ENCODE data around the gene PYCR2. TPM values are rescaled to one million over a fixed set of nuclear protein-coding genes. Genes with fewer than 3 reads are reported as not detected.
A peak's percentile ranks its signal among the peaks of the same experiment; 100 is the strongest.

The PYCR2 gene
- total and polyA plus RNA-seq, 2 donors (not counting 1 experiment from before 2014, with no cell fraction given), result 28.6 to 32.4 TPM

DNA sequence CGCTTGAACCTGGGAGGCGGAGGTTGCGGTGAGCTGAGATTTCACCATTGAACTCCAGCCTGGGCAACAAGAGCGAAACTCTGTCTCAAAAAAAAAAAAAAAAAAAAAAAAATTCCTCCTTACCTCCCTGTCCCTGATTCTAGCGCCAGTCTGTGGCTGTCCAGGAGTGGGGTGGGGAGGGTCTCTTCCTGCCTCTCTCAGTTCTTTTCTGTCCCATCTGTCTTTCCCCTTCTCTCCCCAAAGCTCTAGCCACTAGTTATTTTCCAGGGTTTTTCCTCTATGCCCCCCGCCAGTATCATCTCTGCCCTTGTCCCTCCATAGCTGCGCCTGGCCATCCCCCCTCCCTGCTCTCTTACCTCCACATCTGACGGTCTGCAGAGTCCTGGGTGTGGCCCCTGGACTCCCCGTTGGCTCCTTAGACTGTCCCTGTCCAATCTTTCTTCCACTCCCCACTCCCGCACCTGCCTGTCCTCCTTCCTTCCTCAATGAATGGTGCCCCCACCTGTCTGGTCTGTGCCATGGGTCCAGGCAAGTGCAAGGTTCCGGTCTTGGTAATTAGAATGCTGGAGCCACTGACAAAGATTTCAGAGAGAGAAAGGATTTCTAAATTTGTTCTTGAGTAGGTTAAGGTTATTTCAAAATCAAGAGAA, 40.3 kb downstream of the PYCR2 start:
- no peaks in the 10 kb centered on the region for H3K36me3 ChIP-seq (ENCODE audit: control insufficient read depth, insufficient read depth, low read length)
- no peak overlapping the region for H3K4me3 ChIP-seq (replicated peaks in 1 of 4; ENCODE audit: control extremely low read depth in 1 of 4, insufficient read depth in 1 of 4, low read depth in 3 of 4, low read length in 4 of 4)
- TF ChIP-seq, protein P1, sequence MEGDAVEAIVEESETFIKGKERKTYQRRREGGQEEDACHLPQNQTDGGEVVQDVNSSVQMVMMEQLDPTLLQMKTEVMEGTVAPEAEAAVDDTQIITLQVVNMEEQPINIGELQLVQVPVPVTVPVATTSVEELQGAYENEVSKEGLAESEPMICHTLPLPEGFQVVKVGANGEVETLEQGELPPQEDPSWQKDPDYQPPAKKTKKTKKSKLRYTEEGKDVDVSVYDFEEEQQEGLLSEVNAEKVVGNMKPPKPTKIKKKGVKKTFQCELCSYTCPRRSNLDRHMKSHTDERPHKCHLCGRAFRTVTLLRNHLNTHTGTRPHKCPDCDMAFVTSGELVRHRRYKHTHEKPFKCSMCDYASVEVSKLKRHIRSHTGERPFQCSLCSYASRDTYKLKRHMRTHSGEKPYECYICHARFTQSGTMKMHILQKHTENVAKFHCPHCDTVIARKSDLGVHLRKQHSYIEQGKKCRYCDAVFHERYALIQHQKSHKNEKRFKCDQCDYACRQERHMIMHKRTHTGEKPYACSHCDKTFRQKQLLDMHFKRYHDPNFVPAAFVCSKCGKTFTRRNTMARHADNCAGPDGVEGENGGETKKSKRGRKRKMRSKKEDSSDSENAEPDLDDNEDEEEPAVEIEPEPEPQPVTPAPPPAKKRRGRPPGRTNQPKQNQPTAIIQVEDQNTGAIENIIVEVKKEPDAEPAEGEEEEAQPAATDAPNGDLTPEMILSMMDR (conservative IDR thresholded peaks at IDR 0.05 in 1 of 2, IDR thresholded peaks at IDR 0.05 in 1 of 2; ENCODE audit: low read depth in 1 of 2, low read length in 2 of 2), result no peak
- TF ChIP-seq EZH2 (IDR thresholded peaks at IDR 0.05; ENCODE audit: low read length, missing control alignments), result no peak
- peaks cover 8% of the 10 kb centered on the region for H3K79me2 ChIP-seq (ENCODE audit: control insufficient read depth, insufficient read depth, low read length)
- H3K27me3 ChIP-seq (ENCODE audit: control insufficient read depth, insufficient read depth, low read length), result no peaks in the 10 kb centered on the region
- H3K9ac ChIP-seq (ENCODE audit: insufficient read depth, low read length), result no peak overlapping the region
- H3K27ac ChIP-seq (ENCODE audit: insufficient read depth, low read length), result no peak overlapping the region
- no peak for DNase-seq (ENCODE audit: low read depth in 2 of 2)
- H3K4me2 ChIP-seq (ENCODE audit: extremely low read depth, insufficient read depth, low read length), result no peak overlapping the region
- no peaks in the 10 kb centered on the region for H4K20me1 ChIP-seq (ENCODE audit: control insufficient read depth, extremely low read depth, insufficient read depth, low read length)
- no peak overlapping the region for H2AFZ ChIP-seq (ENCODE audit: low read length)
- peaks cover 13% of the 10 kb centered on the region for H3K4me1 ChIP-seq (ENCODE audit: control insufficient read depth, extremely low read depth, insufficient read depth, low read length)
- H3K9me3 ChIP-seq (ENCODE audit: control insufficient read depth, insufficient read depth, low read depth, low read length), result no peaks in the 10 kb centered on the region

DNA sequence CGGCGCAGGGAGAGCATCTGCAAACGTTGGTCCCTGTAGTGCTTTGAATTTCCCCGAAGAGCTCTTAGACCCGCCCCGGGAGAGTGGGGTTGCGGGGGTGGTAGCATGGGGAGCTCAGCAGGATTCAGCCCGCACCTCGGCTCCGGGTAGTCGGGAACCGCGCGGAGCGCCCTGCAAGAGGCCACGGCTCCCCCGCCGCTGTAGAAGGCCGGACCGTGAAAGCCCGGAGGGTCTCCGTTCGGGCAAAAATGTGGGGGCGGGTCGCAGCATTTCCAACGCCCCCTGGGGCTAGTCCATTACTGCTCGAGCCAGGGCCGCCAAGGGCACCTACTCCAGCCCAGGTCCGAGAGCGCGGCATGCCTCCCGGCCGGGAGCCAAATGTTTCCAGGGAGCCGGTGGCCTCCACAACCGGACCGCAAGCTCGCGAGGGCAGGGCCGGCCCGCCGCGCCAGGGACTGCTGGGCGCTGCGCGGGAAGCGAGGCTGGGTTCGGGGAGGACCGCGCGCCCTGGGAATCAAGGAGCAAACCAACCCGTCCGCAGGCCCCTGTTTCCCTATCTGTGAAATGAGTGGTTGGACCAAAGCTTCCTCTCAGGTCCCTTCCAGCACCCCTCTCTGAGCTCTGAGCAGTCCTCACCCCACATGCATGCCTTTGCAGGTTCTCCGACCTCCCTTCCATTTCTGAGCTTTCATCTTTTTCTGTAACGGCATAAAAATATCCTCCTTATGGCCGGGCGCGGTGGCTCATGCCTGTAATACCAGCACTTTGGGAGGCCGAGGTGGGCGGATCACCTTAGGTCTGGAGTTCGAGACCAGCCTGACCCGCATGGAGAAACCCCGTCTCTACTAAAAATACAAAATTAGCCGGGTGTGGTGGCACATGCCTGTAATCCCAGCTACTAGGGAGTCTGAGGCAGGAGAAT, 41.1 kb downstream of the PYCR2 start:
- Histone ChIP-seq H3K4me1 (ENCODE audit: control insufficient read depth, extremely low read depth, insufficient read depth, low read length) (peaks cover 13% of the 10 kb centered on the region), H2AFZ (ENCODE audit: low read length) (peak overlapping the region; percentile 67), H3K9ac (ENCODE audit: insufficient read depth, low read length) (peak overlapping the region; percentile 67), H3K27ac (ENCODE audit: insufficient read depth, low read length) (peak overlapping the region; percentile 88), H3K4me2 (ENCODE audit: extremely low read depth, insufficient read depth, low read length) (peak overlapping the region; percentile 99), H3K36me3 (ENCODE audit: control insufficient read depth, insufficient read depth, low read length) (no peaks in the 10 kb centered on the region), H3K4me3 (replicated peaks in 1 of 4; ENCODE audit: control extremely low read depth in 1 of 4, insufficient read depth in 1 of 4, low read depth in 3 of 4, low read length in 4 of 4) (peak overlapping the region; percentile 63 to 98 (median 71)), H4K20me1 (ENCODE audit: control insufficient read depth, extremely low read depth, insufficient read depth, low read length) (no peaks in the 10 kb centered on the region), H3K79me2 (ENCODE audit: control insufficient read depth, insufficient read depth, low read length) (peaks cover 8% of the 10 kb centered on the region), H3K9me3 (ENCODE audit: control insufficient read depth, insufficient read depth, low read depth, low read length) (no peaks in the 10 kb centered on the region), H3K27me3 (ENCODE audit: control insufficient read depth, insufficient read depth, low read length) (no peaks in the 10 kb centered on the region)
- TF ChIP-seq EZH2 (IDR thresholded peaks at IDR 0.05; ENCODE audit: low read length, missing control alignments), result no peak
- TF ChIP-seq, protein P1 (conservative IDR thresholded peaks at IDR 0.05 in 1 of 2, IDR thresholded peaks at IDR 0.05 in 1 of 2; ENCODE audit: low read depth in 1 of 2, low read length in 2 of 2), result no peak
- DNase-seq (ENCODE audit: low read depth in 2 of 2), result peak; percentile 46 to 54

DNA sequence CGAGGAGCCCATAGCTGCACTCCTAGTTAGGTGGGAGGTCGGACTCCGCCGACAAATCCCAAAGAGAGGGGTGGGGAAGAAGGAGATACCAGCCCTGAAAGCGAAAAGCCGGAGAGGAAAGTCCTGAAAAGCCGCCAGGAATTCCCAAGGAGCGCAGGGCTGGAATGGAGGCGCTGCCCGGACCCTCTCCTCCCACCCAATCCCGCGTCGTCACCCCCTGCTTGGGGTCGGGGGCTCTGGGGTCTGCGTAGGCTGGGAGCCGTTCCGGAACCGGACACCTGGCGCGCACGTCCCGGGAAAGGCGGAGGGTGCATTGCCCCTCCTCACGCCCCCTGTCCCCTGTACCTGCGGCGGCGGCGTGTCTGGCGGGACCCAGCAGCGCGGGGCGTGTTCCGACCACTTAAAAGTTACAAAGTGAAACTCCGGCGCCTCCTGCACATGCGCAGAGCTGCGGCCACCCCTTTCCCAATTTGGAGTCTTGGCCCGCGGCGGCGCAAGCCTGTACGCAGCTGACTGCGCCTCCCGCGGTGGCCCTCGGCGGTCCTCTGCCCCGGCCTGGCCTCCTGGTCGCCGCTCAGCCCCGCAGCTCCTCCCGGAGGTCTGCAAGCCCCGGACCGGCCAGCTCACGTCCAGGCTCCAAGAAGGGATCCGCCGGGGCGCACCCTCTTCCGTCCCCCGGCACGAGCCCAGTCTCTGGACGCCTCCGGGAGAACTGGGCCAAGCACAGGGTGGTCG, 41.9 kb downstream of the PYCR2 start, which contains the start of gene TMEM63A:
Gene TMEM63A, minus strand, starts transcription at position 422 of the 735 bp plus-strand sequence. CDS start 4,800 bp downstream, outside the sequence.
- peak within 1 kb of the TSS; percentile 67 for H2AFZ ChIP-seq (ENCODE audit: low read length)
- H4K20me1 ChIP-seq (ENCODE audit: control insufficient read depth, extremely low read depth, insufficient read depth, low read length), result no peaks in the 10 kb centered on the region
- peak within 1 kb of the TSS; percentile 88 for H3K27ac ChIP-seq (ENCODE audit: insufficient read depth, low read length)
- H3K9me3 ChIP-seq (ENCODE audit: control insufficient read depth, insufficient read depth, low read depth, low read length), result no peaks in the 10 kb centered on the region
- H3K27me3 ChIP-seq (ENCODE audit: control insufficient read depth, insufficient read depth, low read length), result no peaks in the 10 kb centered on the region
- H3K4me3 ChIP-seq (replicated peaks in 1 of 4; ENCODE audit: control extremely low read depth in 1 of 4, insufficient read depth in 1 of 4, low read depth in 3 of 4, low read length in 4 of 4), result peak within 1 kb of the TSS; percentile 63 to 98 (median 71)
- peak within 1 kb of the TSS; percentile 99 for H3K4me2 ChIP-seq (ENCODE audit: extremely low read depth, insufficient read depth, low read length)
- peaks cover 15% of the 10 kb centered on the region for H3K4me1 ChIP-seq (ENCODE audit: control insufficient read depth, extremely low read depth, insufficient read depth, low read length)
- DNase-seq (ENCODE audit: low read depth in 2 of 2), result peak; percentile 78 to 85
- TF ChIP-seq, protein P1 (conservative IDR thresholded peaks at IDR 0.05 in 1 of 2, IDR thresholded peaks at IDR 0.05 in 1 of 2; ENCODE audit: low read depth in 1 of 2, low read length in 2 of 2), result peak; percentile 7 to 23
- no peak for TF ChIP-seq EZH2 (IDR thresholded peaks at IDR 0.05; ENCODE audit: low read length, missing control alignments)
- H3K79me2 ChIP-seq (ENCODE audit: control insufficient read depth, insufficient read depth, low read length), result peaks cover 8% of the 10 kb centered on the region
- H3K9ac ChIP-seq (ENCODE audit: insufficient read depth, low read length), result peak within 1 kb of the TSS; percentile 67
- H3K36me3 ChIP-seq (ENCODE audit: control insufficient read depth, insufficient read depth, low read length), result peaks cover 3% of the 10 kb centered on the region

Measured in fibroblast of lung (primary cell).